GM12878 (cell line): Measurements from ENCODE around the gene CDH4.

Experiments
- ATF2 ChIP-seq: IDR thresholded peaks from 2 replicates; pipeline ENCODE4 v1.6.1; 2012; ENCODE audit warnings: low read length, inconsistent platforms
- BACH1 ChIP-seq: fragments of 450-650 bp; IDR thresholded peaks from 2 replicates; pipeline ENCODE4 v1.6.1; 2017; ENCODE audit warnings: mild to moderate bottlenecking, borderline replicate concordance
- BRCA1 ChIP-seq: IDR thresholded peaks from 2 replicates; pipeline ENCODE4 v1.6.1; 2011; ENCODE audit warnings: low read depth, low read length, improper control_type of control experiment
- CEBPB ChIP-seq, 2 experiments: fragments of 150-350 bp in 1 of 2; IDR thresholded peaks; 2 replicates each; pipeline ENCODE4 v1.6.1; 2012 to 2014; ENCODE audit warnings: low read depth in 2 of 2, low read length in 2 of 2, borderline replicate concordance in 1 of 2, inconsistent platforms in 1 of 2
- CTCF ChIP-seq, 3 experiments: IDR thresholded peaks in 2 of 3; conservative IDR thresholded peaks in 1 of 3; 2 replicates each; pipeline ENCODE4 v1.5.1; 2011; ENCODE audit warnings: low read depth in 3 of 3, low read length in 3 of 3, mild to moderate bottlenecking in 3 of 3, control low read depth in 2 of 3, moderate library complexity in 2 of 3, inconsistent platforms in 1 of 3, mixed read lengths in 1 of 3; ENCODE audit not compliant: control insufficient read depth in 2 of 3, insufficient read depth in 1 of 3; ENCODE audit errors: extremely low read depth in 1 of 3
- E2F8 ChIP-seq: fragments of 450-650 bp; IDR thresholded peaks from 2 replicates; pipeline ENCODE4 v1.6.1; 2018; ENCODE audit warnings: mild to moderate bottlenecking, low read depth, moderate library complexity; ENCODE audit not compliant: partially characterized antibody
- EGR1 ChIP-seq, 2 experiments: IDR thresholded peaks; 1 replicate in 1 of 2; 2 replicates in 1 of 2; pipeline ENCODE4 v1.6.1; 2011 to 2012; ENCODE audit warnings: low read depth in 2 of 2, low read length in 2 of 2, borderline replicate concordance in 1 of 2, mild to moderate bottlenecking in 1 of 2, moderate library complexity in 1 of 2
- EZH2 ChIP-seq: IDR thresholded peaks from 2 replicates; pipeline ENCODE4 v1.6.1; 2012; ENCODE audit warnings: low read depth, mild to moderate bottlenecking, control low read depth, inconsistent platforms, low read length, borderline replicate concordance; ENCODE audit not compliant: control insufficient read depth
- MAX ChIP-seq: IDR thresholded peaks from 2 replicates; pipeline ENCODE4 v1.6.1; 2012; ENCODE audit warnings: low read depth, low read length, improper control_type of control experiment
- POLR2A ChIP-seq: IDR thresholded peaks from 2 replicates; pipeline ENCODE4 v1.6.1; 2011; ENCODE audit warnings: low read depth, mild to moderate bottlenecking, low read length
- POLR2AphosphoS5 ChIP-seq: IDR thresholded peaks from 2 replicates; pipeline ENCODE4 v1.6.1; 2011; ENCODE audit warnings: mild to moderate bottlenecking, low read length, inconsistent platforms
- RBBP5 ChIP-seq: fragments of 200-600 bp; sonication (generic); conservative IDR thresholded peaks from 2 replicates; pipeline ENCODE4 v1.6.1; 2016
- TAF1 ChIP-seq: IDR thresholded peaks from 2 replicates; pipeline ENCODE4 v1.6.1; 2011; ENCODE audit warnings: mild to moderate bottlenecking, low read depth, low read length, borderline replicate concordance
- USF1 ChIP-seq: IDR thresholded peaks from 2 replicates; pipeline ENCODE4 v1.6.1; 2011; ENCODE audit warnings: borderline replicate concordance, low read depth, mild to moderate bottlenecking, moderate library complexity, mixed read lengths, low read length; ENCODE audit not compliant: insufficient read depth; ENCODE audit errors: extremely low read length

GRCh38 chr20:61857414-61857775 lies 605.3 kb downstream of the CDH4 start:
- TF ChIP-seq CEBPB (IDR thresholded peaks at IDR 0.05; ENCODE audit: borderline replicate concordance in 1 of 2, low read depth in 2 of 2, low read length in 2 of 2) = no peak
- no peak for TF ChIP-seq E2F8
- TF ChIP-seq TAF1 = no peak
- TF ChIP-seq POLR2AphosphoS5 = no peak
- TF ChIP-seq CTCF (IDR thresholded peaks at IDR 0.05 in 2 of 3, conservative IDR thresholded peaks at IDR 0.05 in 1 of 3; ENCODE audit: control insufficient read depth in 2 of 3, extremely low read depth in 1 of 3, insufficient read depth in 1 of 3, low read depth in 3 of 3, low read length in 3 of 3) = no peak
- TF ChIP-seq BRCA1 = no peak
- no peak for TF ChIP-seq EZH2
- no peak for TF ChIP-seq RBBP5
- TF ChIP-seq ATF2 = no peak
- no peak for TF ChIP-seq USF1
- TF ChIP-seq BACH1 = no peak
- no peak for TF ChIP-seq MAX
- TF ChIP-seq POLR2A = no peak
- no peak for TF ChIP-seq EGR1 (IDR thresholded peaks at IDR 0.05; ENCODE audit: borderline replicate concordance in 1 of 2, low read depth in 2 of 2, low read length in 2 of 2)
